NCI-H1105 (cell line): ENCODE data around the gene GLI1.
"Not testable (repeated sequence)": the region's sequence is repeated elsewhere in the genome, so short reads cannot be mapped to it uniquely, and the experiment has no call there.

ENCODE experiments used
- DNase-seq: peaks from one replicate; lab custom pipeline; 2025; lab: John Stamatoyannopoulos, UW

Gene GLI1

GRCh38 chr12:57498132-57498502 is 38.5 kb downstream of the GLI1 start:
- no peak for DNase-seq

GRCh38 chr12:57498571-57498970 is 39.0 kb downstream of the GLI1 start:
- no peak for DNase-seq

- DNase-seq = no peak
These were observed 40.6 kb downstream of the GLI1 start for GRCh38 chr12:57500213-57500612.

DNA sequence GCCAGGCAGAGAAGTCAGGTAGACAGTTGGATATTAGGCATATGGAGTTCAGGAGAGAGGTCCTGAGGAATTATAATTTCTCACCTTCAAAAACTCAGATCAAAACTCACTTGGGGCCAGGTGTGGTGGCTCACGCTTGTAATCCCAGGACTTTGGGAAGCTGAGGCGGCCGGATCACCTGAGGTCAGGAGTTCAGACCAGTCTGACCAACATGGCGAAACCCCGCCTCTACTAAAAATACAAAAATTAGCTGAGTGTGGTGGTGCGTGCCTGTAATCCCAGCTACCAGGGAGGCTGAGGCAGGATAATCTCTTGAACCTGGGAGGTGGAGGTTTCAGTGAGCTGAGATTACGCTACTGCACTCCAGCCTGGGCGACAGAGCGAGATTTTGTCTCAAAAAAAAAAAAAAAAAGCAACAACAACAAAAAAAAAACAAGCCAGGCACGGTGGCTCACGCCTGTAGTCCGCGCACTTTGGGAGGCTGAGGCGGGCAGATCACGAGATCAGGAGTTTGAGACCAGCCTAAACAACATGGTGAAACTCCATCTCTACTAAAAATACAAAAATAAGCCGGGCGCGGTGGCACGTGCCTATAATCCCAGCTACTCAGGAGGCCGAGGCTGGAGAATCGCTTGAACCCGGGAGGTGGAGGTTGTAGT is 42.9 kb downstream of the GLI1 start:
- not testable (repeated sequence) for DNase-seq

DNA sequence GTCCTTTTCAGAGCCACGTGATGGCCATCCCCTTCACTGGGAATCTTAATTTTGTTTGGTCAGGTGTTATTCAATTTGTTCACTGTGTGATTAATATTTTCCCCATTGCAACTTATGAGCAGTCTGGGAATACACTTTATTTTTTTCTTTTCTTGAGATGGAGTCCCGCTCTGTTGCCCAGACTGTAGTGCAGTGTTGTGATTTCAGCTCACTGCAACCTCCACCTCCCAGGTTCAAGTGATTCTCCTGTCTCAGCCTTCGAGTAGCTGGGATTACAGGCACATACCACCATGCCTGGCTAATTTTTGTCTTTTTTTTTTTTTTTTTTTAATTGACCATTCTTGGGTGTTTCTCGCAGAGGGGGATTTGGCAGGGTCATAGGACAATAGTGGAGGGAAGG is 47.0 kb downstream of the GLI1 start:
- DNase-seq = not testable (repeated sequence)

DNA sequence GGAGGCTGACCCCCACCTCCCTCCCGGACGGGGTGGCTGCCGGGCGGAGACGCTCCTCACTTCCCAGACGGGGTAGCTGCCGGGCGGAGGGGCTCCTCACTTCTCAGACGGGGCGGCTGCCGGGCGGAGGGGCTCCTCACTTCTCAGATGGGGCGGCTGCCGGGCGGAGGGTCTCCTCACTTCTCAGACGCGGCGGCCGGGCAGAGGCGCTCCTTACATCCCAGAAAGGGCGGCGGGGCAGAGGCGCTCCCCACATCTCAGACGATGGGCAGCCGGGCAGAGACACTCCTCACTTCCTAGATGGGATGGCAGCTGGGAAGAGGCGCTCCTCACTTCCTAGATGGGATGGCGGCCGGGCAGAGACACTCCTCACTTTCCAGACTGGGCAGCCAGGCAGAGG is 48.2 kb downstream of the GLI1 start:
- DNase-seq = not testable (repeated sequence)

GRCh38 chr12:57511161-57511560 is 51.6 kb downstream of the GLI1 start:
- DNase-seq = no peak

GRCh38 chr12:57511588-57512325 is 52.2 kb downstream of the GLI1 start:
- no peak for DNase-seq

DNA sequence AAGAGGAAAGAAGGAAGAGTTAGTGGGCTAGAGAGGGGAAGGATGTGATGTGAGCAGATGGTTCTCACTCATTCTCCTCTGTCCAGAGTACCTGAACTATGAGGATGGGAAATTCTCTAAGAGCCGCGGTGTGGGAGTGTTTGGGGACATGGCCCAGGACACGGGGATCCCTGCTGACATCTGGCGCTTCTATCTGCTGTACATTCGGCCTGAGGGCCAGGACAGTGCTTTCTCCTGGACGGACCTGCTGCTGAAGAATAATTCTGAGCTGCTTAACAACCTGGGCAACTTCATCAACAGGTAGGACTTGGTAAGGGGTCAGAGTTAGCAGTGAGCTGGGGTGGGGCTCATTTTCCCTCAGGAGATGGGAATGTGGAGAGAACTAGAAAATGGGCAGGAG is 53.1 kb downstream of the GLI1 start:
- no peak for DNase-seq

- DNase-seq = no peak
These were observed 53.7 kb downstream of the GLI1 start for GRCh38 chr12:57513266-57513665.

DNA sequence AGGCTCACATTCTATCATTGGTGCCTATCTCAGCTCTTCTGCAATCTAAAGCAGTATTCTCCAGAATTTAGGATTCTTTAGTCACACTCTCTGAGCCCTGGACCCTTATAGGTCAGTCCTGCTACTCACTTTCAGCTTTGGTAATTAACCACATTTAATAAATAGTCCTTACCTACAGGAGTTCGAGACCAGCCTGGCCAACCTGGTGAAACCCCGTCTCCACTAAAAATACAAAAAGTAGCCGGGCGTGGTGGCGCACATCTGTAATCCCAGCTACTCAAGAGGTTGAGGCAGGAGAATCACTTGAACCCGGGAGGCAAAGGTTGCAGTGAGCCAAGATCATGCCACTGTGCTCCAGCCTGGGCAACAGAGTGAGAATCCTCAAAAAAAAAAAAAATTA is 54.1 kb downstream of the GLI1 start:
- not testable (repeated sequence) for DNase-seq

GRCh38 chr12:57514246-57514645 is 54.7 kb downstream of the GLI1 start:
- not testable (repeated sequence) for DNase-seq

DNA sequence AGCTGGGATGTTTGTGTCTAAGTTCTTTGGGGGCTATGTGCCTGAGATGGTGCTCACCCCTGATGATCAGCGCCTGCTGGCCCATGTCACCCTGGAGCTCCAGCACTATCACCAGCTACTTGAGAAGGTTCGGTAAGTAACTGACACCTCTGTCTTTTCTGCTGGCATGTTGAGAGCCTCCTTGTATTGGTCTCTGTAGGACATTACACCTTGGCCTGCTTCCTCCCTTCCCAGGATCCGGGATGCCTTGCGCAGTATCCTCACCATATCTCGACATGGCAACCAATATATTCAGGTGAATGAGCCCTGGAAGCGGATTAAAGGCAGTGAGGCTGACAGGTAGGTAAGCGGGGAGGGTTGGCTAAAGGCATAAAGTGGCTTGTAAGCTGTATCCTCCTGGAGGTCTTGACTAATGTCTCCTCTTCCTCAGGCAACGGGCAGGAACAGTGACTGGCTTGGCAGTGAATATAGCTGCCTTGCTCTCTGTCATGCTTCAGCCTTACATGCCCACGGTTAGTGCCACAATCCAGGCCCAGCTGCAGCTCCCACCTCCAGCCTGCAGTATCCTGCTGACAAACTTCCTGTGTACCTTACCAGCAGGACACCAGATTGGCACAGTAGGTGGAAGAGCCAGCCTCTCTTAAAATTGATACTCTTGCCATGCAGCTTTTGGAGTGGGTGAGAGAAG is 55.3 kb downstream of the GLI1 start:
- DNase-seq = no peak

DNA sequence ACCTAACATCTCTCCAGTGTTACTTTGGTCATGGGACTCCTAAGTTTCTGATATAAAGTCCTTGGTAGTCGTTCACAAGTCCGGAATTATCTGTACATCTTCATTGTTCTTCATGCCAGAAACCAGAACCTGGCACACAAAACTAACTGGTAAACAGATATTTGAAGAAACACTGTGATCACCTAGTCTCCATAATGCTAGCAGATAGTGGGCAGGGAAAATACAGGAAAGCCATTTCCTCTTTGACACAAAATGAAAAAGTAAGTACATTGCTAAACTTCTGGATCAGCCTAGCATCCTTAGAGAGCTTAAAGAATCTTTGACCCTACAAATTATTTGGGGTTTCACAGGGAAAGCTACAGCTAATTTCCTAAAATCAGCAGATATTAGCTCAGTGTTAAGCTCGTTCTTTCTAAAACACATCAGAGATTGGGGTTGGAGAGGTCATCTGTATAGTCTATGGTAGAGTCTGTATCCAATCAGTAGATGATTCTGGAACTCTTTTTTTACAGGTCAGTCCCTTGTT is 55.9 kb downstream of the GLI1 start:
- DNase-seq = no peak

DNA sequence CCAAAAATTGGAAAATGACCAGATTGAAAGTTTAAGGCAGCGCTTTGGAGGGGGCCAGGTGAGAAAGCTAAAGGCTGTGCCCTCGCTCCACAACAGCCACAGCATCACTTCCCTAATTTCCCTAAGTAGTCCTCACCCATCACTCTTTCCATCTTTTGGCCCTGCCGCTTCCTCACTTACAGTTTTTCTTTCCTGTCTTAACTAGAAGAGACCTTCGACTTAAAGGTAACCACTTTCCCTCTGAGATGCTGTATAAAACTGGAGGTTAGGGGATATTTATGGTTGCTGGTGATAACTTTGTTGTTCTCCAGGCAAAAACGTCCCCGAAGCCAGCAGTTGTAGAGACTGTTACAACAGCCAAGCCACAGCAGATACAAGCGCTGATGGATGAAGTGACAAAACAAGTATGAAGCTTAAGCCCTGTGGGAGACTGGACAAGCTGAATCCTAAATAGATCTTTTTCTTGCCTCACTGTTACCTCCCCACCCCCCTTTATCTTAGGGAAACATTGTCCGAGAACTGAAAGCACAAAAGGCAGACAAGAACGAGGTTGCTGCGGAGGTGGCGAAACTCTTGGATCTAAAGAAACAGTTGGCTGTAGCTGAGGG is 56.5 kb downstream of the GLI1 start:
- no peak for DNase-seq

DNA sequence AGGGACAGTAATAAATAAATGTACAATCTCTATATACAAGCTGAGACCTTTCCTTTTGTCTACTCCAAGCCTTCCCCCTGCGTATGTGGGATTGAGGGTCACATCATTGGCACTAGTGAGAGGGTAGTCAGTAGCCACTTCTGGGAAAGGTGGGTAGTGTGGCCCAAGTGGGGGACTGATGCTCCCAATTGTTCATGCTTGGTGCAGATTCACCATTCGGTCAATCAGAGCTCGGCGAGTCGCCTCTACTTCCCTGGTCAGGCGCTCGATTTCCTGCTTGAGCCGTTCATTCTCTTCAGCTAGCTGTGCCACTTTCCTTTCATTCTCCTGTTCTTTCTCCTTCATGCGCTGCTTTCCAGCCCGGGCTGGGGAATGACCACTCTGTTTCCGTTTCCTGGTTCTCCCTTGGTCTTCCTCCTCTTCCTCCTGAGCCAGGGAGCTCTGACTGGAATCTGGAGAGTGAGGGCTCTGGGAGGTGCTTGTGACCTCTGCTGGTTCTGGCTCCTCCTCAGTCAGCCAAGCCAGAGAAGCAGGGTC is 57.1 kb downstream of the GLI1 start:
- DNase-seq = no peak

DNA sequence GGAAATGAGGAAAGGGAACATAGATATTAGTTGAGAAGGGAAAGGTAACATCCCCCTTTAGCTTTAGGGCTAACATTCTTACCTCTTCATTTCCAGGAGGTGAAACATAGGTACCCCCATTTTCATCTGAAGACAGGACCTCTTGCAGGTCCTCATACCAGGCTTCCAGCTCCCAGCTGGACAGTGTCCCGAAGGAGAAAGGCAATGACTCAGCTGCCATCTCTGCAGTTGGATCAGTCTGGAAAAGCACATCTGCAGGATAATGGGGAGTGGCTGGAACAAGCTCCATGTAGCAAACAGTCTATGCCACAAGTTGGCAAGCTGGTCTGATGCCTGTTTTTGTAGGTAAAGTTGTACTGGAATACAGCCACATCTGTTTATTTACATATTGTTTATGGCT is 57.6 kb downstream of the GLI1 start:
- no peak for DNase-seq

DNA sequence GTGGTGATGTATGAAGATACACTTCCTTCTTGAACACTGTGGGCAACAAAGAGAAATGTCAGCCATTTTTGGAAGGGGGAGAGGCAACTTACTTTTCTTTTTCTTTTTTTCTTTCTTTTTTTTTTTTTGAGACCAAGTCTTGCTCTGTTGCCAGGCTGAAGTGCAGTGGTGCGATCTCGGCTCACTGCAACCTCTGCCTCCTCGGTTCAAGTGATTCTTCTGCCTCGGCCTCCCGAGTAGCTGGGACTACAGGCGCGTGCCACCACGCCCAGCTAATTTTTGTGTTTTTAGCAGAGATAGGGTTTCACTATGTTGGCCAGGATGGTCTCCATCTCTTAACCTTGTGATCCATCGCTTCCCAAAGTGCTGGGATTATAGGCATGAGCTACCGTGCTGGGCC is 58.1 kb downstream of the GLI1 start:
- not testable (repeated sequence) for DNase-seq

DNA sequence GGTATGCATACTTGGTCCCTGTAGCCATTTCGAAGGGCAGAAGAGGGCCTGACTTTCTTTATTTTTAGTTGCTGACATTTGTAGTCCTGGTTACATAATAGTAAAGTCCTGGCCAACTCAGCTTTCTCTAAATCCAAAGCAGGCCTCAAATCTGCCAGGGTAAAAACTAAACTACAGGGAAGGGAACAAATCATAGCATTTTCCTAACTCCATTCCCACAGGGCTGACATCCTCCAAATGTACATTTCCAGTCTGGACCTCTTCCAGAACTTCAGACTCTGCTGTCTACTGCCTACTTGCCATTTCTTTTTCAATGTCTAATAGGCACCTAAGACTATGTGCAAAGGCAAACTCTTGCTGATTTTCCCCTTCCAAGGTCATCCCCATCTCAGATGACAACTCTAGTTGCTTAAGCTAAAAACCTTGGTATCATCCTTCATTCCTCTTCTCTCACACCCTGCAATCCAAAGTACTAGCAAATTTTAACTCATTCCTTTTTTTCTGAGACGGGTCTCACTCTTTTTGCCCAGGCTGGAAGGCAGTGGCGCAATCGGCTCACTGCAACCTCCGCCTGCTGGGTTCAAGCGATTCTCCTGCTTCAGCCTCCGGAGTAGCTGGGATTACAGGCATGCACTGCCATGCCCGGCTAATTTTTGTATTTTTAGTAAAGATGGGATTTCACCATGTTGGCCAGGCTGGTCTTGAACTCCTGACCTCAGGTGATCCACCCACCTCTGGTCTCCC is 58.8 kb downstream of the GLI1 start:
- DNase-seq = no peak

GRCh38 chr12:57518920-57519795 is 59.6 kb downstream of the GLI1 start:
- no peak for DNase-seq

DNA sequence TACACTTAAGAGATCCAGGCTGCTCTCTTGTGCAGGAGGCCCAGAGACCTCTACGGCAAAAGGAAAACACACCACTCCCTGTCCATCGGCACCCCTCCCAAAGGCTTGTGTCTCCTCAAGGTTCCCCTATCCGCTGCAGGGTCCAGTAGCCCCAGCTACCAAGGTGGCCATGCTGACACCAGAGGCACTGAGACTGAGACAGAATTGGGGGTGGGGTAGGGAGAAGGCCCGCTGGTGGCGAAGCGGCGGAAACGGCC is 60.1 kb downstream of the GLI1 start:
- no peak for DNase-seq
